Medulla oblongata (tissue), 1 donor: ENCODE data around the gene EEF2KMT.
"Not testable (repeated sequence)": the region's sequence is repeated elsewhere in the genome, so short reads cannot be mapped to it uniquely, and the experiment has no call there.

Experiments
- DNase-seq: peaks from one replicate; pipeline ENCODE4 v3.0.0-alpha.2; 2015; ENCODE audit errors: extremely low spot score

The EEF2KMT gene, protein sequence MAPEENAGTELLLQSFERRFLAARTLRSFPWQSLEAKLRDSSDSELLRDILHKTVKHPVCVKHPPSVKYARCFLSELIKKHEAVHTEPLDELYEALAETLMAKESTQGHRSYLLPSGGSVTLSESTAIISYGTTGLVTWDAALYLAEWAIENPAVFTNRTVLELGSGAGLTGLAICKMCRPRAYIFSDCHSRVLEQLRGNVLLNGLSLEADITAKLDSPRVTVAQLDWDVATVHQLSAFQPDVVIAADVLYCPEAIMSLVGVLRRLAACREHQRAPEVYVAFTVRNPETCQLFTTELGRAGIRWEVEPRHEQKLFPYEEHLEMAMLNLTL

GRCh38 chr16:5097470-5098220 is at the start of gene EEF2KMT:
Gene EEF2KMT (minus strand): TSS chr16:5097795. CDS start chr16:5097739, 56 bp downstream.
- peak; percentile 99 for DNase-seq

DNA sequence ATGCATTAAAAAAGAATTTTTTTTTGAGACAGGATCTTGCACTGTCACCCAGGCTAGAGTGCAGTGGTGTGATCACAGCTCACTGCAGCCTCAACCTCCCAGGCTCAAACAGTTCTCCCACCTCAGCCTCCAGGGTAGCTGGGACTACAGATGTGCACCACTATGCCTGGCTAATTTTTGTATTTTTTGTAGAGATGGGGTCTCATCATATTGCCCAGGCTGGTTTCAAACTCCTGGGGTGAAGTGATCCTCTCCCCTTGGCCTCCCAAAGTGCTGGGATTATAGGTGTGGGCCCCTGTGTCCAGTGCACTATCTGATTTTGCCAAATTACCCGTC is 47.0 kb upstream of the EEF2KMT start:
- DNase-seq = not testable (repeated sequence)

GRCh38 chr16:5143761-5144620 is 46.4 kb upstream of the EEF2KMT start:
- DNase-seq = no peak

DNA sequence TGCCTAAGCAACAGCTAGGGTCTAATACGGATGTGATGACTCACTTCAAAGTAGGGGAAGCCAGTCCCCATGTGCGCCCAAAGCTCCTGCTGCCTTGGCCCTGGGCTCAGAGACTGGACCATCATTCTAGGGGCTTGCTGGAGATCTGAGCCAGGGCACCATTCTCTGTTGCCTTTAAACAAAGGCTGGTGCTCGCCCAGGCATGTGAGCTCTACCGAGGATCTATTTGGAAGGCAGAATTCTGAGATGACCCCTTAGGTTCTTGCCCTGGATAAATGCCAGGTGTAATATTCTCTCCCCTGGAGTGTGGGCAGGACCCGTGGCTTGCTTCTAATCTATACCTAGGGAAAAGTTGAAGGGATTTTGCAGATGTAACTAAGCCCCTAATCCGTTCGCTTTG is 42.6 kb upstream of the EEF2KMT start:
- DNase-seq = not testable (repeated sequence)

GRCh38 chr16:5134739-5135452 is 37.3 kb upstream of the EEF2KMT start:
- DNase-seq = not testable (repeated sequence)

DNA sequence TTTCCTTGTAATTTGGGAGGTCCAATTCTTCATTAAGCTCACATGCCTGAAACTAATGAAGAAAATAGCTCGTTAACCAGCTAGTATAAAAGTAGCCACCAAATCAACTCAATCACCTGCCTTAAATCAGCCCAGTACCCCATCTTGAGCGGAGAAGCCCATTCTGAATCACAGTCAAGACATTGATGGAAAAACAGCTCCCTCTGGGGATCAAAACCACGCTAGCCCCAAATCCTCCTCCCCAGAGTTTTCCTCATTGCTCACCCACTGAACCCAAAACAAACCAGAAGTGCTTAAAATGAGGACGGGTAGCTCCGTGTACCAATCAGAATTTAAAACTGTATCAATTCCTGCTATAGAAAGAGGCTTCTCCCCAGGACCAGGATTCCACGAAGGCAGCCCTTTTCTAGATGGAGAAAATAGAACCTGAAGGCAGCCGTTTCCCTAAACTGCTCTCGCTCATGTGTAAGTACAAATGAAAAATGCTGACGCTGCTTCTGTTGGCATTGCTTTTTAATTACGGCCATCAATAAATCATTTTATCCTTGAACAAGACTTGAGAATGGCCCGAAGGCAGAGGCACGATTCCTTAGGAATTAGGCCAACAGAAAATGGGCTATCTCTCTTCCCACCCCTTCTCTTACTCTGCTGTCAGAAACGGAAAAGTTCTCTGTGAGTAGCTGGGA is 35.5 kb upstream of the EEF2KMT start:
- DNase-seq = not testable (repeated sequence)

- not testable (repeated sequence) for DNase-seq
These were observed 33.9 kb upstream of the EEF2KMT start for GRCh38 chr16:5131467-5132004.

DNA sequence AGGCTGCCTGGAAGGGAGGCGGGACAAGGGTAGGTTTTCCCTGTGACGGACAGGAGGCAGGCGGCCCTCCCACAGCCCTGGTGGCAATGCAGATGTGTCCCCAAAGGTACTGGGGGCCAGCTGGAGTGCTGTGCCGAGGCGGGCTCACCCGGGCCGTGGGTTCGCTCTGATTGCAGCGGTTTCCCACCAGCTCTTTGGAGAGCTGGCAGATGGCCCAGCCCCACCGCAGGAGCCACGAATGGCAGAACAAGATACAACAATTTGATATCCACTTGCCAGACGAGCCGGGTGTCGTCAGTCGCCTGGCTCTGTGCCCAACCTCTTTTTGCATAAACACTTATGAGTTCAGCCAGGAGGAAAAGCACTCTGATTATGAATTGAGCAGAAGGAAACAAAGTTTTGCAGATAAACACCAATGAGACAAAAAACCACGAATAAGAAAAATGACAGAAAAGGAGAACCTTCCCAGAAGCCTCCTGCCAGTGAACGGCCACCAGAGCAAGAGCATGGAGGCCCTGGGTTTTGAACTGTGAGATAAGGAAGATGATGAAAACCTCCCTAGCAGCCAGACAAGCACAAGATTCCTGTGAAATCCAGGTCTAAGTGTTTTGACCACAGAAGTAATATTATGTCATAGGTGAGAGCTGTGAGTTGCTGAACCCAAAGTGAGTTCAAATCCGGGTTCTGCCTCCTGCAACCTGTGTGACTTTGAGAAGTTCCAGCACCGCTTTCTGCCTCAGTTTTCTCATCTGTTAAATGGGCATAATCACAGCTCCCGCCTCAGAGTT is 19.9 kb upstream of the EEF2KMT start:
- DNase-seq = not testable (repeated sequence)

GRCh38 chr16:5116780-5117295 is 19.2 kb upstream of the EEF2KMT start:
- DNase-seq = not testable (repeated sequence)

- not testable (repeated sequence) for DNase-seq
These were observed 13.3 kb upstream of the EEF2KMT start for GRCh38 chr16:5110933-5111332.

GRCh38 chr16:5108505-5109158 is 11.0 kb upstream of the EEF2KMT start:
- DNase-seq = no peak

GRCh38 chr16:5105039-5105438 is 7.4 kb upstream of the EEF2KMT start:
- not testable (repeated sequence) for DNase-seq

DNA sequence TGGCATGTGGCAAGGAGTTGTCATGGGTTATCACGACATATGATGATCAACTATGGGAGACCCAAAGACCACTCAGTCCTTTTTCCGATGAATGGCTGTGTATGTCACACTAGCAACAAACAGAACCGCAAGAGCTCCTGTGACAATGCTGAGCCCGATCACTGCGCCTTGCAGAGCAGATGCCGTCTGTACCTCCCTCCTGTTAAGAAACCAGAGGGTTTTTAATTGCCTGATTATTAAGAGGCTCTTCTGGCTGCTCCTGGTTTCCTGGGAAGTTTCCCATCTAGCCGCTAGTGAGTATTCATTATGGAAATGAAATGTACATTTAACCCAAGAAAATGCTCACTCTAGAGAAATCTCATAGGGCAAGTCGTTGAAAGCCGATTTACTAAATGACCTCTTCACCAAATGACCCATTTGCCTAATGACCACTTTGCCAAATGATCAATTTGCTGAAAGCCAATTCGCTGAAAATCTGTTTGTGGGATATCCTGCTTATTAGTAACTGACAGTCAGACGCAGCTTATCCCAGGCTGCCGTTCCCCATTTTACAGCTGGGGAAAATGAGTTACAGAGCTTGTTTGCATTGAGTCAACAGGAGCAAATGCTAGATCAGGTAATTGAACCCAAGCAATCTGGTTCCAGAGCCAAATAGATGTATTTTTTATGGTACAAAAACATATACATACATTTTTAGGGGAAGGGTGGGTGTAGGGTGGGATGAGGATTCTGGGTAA is 5.9 kb upstream of the EEF2KMT start:
- not testable (repeated sequence) for DNase-seq

DNA sequence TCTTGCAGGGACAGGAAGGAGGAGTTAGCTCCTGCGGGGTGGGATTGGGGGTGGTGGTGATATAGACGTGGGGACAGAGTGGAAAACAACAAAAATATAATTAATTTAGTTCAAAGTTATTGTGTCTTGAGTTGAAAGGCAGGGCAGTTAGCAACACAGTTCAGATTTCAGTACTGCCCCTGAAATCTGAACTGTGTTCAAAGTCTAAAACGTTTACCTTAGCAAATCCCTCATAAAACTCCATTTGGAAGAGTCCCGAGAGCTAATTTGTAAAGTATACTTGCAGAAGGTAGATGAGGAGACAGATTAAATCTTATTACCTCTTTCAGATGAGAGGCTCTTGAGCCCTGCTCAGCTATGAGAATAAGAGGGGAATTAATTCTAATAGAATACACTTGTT is 1.6 kb upstream of the EEF2KMT start:
- not testable (repeated sequence) for DNase-seq

GRCh38 chr16:5098221-5099159 is 895 bp upstream of the EEF2KMT start:
- peak; percentile 49 for DNase-seq

GRCh38 chr16:5097061-5097469 is 530 bp downstream of the EEF2KMT start:
- DNase-seq = peak; percentile 17

DNA sequence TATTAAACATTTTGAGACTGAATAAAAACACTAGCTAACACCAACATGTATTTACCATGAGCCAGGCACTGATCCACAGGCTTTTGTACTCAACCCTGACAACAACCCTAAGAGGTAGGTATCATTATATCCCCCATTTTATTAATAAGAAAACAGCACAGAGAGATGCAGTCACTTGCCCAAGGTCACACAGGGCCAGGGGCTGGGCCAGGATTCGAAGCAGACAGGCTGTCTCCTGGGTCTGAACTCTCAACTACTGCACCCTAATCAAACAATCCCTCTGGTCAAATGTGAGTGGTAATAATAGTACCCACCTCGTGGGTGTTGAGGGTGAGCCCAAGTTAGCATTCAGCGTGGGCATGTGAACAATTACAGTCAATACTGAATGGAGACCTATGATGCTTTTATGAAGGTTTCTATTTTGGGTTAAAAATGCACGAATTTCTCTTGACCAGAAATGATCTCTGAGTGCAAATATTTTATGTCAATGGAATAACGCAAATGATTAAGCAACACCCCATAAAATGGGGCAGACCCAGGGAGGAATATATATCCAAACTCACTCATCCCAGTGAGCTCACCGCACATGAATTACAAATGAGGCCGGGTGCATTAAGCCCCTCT is 1.0 kb downstream of the EEF2KMT start:
- DNase-seq = not testable (repeated sequence)
